Measurements from ENCODE around the gene ELP4.

- no peak for TF ChIP-seq SIN3A (IDR thresholded peaks at IDR 0.05; ENCODE audit: borderline replicate concordance, insufficient read depth, low read depth, low read length)
- TF ChIP-seq CTCF (IDR thresholded peaks at IDR 0.05), result no peak
- no peak for TF ChIP-seq POLR2AphosphoS5 (IDR thresholded peaks at IDR 0.05; ENCODE audit: low read depth, low read length)
- TF ChIP-seq TCF7L2 (IDR thresholded peaks at IDR 0.05; ENCODE audit: low read depth, low read length), result no peak
Measured at GRCh38 chr11:31657091-31657490, 147.5 kb downstream of the ELP4 start.
